ENCODE data around the gene CDK9. TPM values are rescaled to one million over a fixed set of nuclear protein-coding genes. Genes with fewer than 3 reads are reported as not detected.

CDK9 gene
- total RNA-seq, 1 donor from 2014 or later: 104 TPM

GRCh38 chr9:127761491-127761956 is 24.3 kb upstream of the CDK9 start:
- intact Hi-C loops (cut with micrococcal nuclease): no loop called here

- intact Hi-C loops (cut with micrococcal nuclease): no loop called here
Observed at GRCh38 chr9:127762111-127762676, 23.6 kb upstream of the CDK9 start.

DNA sequence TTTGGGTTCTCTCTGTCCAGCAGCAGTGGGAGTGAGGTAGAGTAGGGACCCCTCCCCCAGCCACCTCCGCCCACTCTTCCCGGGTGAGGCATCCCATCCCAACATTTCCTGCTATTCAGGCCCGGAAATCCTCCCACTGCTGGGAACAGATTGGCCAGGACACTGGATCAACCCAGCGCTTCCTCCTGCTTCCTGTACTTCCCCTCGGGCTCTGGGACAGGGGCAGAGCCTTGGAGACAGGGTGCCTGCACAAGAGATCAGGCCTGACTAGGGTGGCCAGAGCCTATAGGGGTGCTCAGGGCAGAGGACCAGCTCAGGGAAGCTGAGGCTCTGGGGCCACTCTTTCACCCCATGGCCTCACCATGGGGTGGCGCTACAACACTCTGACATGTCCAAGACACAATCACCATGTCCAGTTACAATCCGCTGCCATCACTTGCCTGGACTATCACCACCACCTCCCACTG is 21.9 kb upstream of the CDK9 start:
- intact Hi-C loops (cut with micrococcal nuclease): no loop called here

- intact Hi-C loops (cut with micrococcal nuclease): no loop called here
Observed at GRCh38 chr9:127765418-127765817, 20.4 kb upstream of the CDK9 start.

- intact Hi-C loops (cut with micrococcal nuclease): no loop called here
Observed at GRCh38 chr9:127767410-127767809, 18.4 kb upstream of the CDK9 start.

- intact Hi-C loops (cut with micrococcal nuclease): no loop called here
Observed at GRCh38 chr9:127767909-127768331, 17.9 kb upstream of the CDK9 start.

DNA sequence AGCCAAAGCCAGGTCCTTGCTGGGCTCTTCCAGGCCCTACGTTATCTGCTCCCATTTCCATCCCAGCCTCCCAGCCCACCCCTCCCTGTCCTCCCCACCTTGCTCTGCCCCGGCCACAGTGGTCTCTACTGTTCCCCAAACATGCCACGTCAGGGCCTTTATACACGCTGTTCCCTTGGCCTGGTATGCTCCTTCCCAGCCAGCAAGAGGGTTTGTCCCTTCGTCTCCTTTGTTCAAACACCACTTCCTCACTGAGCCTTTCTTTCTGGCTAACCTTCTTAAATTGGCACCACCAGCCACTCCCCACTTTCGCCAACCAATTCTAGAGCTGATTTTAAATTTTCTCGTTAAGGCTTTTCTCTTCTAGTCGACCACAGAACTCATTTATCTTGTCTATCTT is 17.1 kb upstream of the CDK9 start:
- intact Hi-C loops (cut with micrococcal nuclease): no loop called here

- intact Hi-C loops (cut with micrococcal nuclease): no loop called here
Observed at GRCh38 chr9:127769101-127769500, 16.7 kb upstream of the CDK9 start.

- intact Hi-C loops (cut with micrococcal nuclease): loop anchor here (2.0 to 5.0 kb wide), 4 partner anchors 33 to 357 kb away; partner anchors contain the start of genes FPGS, PTGES2 and ST6GALNAC4
Observed at GRCh38 chr9:127769929-127770582, 15.8 kb upstream of the CDK9 start.

- intact Hi-C loops (cut with micrococcal nuclease): loop anchor here (2.0 to 5.0 kb wide), 4 partner anchors 32 to 357 kb away; partner anchors contain the start of genes FPGS, PTGES2 and ST6GALNAC4
Observed at GRCh38 chr9:127770583-127770904, 15.3 kb upstream of the CDK9 start.

- intact Hi-C loops (cut with micrococcal nuclease): loop anchor here (1.0 to 5.0 kb wide), 7 partner anchors 14 to 356 kb away; partner anchors contain the start of genes FPGS, LRSAM1, PTGES2 and RPL12
Observed at GRCh38 chr9:127770905-127771569, 14.8 kb upstream of the CDK9 start.

- intact Hi-C loops (cut with micrococcal nuclease): loop anchor here (1.0 to 5.0 kb wide), 7 partner anchors 14 to 356 kb away; partner anchors contain the start of genes FPGS, LRSAM1, PTGES2 and RPL12
Observed at GRCh38 chr9:127771570-127772189, 14.2 kb upstream of the CDK9 start.

GRCh38 chr9:127772603-127773002 is 13.2 kb upstream of the CDK9 start:
- intact Hi-C loops (cut with micrococcal nuclease): loop anchor here (5.0 kb wide), 3 partner anchors 145 to 355 kb away; partner anchors contain the start of genes PTGES2 and ST6GALNAC4

- intact Hi-C loops (cut with micrococcal nuclease): loop anchor here (5.0 kb wide), 3 partner anchors 144 to 354 kb away; partner anchors contain the start of genes PTGES2 and ST6GALNAC4
Observed at GRCh38 chr9:127773272-127773671, 12.6 kb upstream of the CDK9 start.

GRCh38 chr9:127773981-127774380 is 11.9 kb upstream of the CDK9 start:
- intact Hi-C loops (cut with micrococcal nuclease): loop anchor here (5.0 kb wide), 3 partner anchors 143 to 353 kb away; partner anchors contain the start of genes PTGES2 and ST6GALNAC4

GRCh38 chr9:127776195-127776923 is 9.5 kb upstream of the CDK9 start:
- intact Hi-C loops (cut with micrococcal nuclease): loop anchor here (1.0 kb wide), 1 partner anchor 9 kb away; no protein-coding TSS in a partner anchor

DNA sequence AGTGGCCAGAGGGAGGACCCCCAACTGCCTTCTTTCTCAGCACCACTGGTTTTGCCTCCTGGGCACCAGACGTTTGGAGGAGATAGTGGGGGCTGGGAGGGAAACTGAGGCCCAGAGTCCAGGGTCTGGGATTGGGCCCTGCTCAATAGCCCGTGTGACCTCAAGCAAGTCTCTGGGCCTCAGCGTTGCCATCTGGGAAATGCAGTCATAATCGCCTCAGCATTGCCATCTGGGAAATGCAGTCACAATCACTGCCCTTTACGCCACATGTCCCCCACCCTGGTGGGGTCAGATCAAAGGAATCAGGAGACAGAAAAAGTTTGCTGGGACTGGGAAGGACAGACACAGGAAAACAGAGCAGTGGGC is 8.9 kb upstream of the CDK9 start:
- intact Hi-C loops (cut with micrococcal nuclease): loop anchor here (1.0 kb wide), 1 partner anchor 8 kb away; no protein-coding TSS in a partner anchor

DNA sequence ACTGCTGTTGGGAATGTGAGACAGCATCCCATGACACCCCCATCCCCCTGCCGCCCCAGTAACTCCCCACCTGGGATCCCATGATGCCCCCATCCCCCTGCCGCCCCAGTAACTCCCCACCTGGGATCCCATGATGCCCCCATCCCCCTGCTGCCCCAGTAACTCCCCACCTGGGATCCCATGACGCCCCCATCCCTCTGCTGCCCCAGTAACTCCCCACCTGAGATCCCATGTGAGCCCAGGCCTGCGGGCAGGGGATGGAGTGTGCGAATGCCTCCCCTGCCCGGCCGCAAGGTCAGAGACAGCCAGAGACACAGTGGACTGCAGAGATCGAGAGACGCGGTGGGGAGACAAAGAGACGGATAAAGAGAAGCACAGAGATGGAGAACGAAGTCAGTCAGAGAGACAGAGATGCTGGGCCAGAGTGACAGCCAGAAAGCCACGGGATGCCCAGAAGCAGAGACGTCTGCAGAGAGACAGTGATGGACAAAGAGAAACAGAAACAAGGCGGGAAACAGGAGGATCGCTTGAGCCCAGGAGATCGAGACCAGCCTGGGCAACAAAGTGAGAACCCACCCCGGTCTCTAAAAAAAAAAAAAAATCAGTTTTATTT is 8.4 kb upstream of the CDK9 start:
- intact Hi-C loops (cut with micrococcal nuclease): no loop called here

GRCh38 chr9:127778280-127779135 is 7.3 kb upstream of the CDK9 start, which contains the start of gene SH2D3C:
TSS of gene SH2D3C (minus strand) at chr9:127778666. CDS start at chr9:127778627, 39 bp downstream.
- intact Hi-C loops (cut with micrococcal nuclease): no loop called here
